ACHN (cell line): ENCODE measurements around the gene KLC3.

Experiments used
- DNase-seq: peaks from one replicate; pipeline ENCODE4 v3.0.0-alpha.2; 2015
- in situ Hi-C: cut with HindIII; loops from 2 replicates; pipeline ENCODE4 v1.10.0; 2017; ENCODE audit warnings: low sequenced_read_pairs, low pct_ligation_motif_present, low pct_unique_long_range_greater_than_20kb

Gene KLC3

DNA sequence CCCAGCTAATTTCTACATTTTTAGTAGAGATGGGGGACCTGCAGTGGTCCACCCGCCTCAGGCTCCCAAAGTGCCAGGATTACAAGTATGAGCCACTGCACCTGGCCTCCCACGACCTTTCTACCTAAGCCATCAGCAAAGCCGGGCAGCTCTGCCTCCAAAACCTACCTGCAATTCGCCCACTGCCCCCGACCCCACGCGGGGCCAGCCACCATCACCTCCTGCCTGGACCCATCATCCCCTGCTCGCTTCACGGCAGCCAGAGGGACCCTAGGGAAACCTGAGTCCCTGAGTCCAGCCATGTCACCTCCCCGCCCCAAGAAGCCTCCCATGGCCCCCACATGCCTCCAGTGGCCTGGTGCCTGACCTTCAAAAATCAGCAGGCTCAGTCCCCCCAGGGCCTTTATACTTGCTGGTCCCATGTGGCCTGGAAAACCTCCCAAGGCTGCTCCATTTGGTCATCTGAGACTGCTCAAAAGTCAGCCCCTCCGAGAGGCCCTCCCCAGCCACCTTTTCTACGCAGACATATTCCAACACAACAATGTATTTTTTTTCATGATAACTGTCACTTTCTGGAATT is 17.8 kb downstream of the KLC3 start:
- in situ Hi-C loops: no loop called here
- no peak for DNase-seq

DNA sequence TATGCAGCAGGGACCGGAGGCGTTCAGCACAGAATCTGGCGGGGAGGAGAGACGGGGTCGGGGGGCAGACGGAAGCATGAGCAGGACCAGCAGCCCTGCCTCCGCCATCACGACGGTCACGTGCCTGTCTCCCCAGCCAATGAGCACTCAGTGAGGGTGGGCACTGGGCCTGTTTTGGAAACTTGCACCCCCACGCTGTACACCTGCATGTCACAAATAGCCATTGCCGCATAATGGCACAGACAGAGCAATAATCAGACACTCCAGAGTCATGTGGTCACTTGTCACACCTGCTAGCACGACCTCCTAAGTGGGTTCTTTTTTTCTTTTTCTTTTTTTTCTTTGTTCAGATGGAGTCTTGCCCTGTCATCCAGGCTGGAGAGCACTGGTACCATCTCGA is 21.1 kb downstream of the KLC3 start:
- no peak for DNase-seq
- in situ Hi-C loops: no loop called here

DNA sequence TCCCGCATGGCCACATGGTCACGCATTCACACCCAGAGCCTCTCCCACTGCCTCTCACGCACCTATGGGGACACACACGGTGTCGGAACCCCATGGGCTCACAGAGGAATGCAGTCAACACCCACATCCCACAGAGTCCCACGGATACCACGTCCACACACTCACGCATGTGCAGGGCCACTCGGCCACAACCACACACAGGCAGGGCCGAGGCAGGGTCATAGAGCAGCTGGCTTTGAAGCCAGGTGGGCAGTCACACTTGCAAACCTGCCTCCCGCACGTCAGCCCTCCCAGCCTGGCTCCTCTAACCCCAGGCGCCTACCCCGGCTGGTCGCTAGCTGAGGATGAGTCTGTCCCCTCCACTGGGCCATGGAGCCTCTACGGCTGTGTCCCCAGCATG is 21.7 kb downstream of the KLC3 start:
- in situ Hi-C loops: no loop called here
- DNase-seq: no peak

DNA sequence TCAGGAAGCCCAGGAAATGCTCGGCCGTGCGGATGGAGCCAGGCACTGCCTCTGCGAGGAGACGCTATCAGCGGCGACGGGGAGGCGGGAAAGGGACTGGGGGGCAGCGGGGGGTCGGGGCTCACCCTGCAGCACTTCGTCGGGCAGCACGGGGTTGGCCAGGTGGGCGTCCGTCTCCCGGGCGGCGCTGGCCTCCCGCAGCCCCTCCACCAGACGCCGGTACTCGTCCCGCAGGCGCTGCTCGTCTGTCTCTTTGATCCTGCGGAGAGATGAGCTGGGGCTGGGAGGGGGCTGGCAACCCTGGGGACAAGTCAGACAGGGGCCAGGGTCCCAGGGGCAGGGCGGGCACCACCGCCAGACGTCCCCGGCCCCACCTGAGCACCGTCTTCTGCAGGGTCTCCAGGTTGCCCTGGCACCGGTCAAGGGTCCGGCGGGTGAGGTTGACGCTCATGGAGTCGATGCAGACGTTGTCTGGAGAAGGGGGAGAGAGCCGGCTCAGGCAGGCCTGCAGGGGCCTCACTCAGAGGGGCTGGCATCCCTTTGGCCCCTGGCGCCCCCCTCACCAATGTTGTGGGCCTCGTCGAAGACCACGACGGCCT is 23.4 kb downstream of the KLC3 start:
- DNase-seq: no peak
- in situ Hi-C loops: no loop called here

DNA sequence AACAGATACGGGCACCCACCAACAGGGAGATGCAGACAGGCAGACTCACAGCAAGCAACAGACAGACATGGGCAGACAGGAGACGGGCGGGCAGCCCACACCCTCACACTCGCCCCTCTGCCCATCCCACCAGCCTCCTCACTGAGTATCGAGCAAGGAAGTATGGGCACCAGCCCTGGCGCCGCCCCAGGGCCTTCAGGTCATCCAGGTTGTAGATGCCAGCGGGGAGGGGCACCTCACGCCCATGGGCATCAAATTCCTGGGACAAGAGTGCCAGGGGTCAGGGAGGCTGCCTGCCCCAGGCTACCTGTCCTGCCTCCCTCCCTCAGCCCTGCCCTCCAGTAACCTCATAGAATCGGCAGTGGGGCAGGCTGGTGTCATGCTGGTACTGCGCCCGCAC is 24.1 kb downstream of the KLC3 start:
- no peak for DNase-seq
- in situ Hi-C loops: no loop called here

DNA sequence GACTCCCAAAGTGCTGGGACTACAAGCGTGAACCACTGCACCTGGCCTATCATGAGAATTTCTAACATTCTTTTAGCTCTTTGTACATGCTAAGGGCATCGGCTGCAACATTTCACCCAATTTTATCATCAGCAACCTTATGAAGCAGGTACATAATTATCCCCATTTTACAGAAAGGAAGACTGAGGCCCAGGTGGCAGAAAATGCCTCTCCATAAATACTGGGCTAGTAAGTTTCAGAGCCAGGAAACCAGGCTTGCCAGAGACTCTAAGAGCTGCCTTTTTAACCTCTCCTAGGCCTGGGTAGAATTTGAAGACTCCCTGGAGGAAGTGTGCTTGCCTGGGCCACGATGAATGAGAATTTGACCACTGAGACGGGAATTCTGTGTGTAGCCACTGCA is 27.6 kb downstream of the KLC3 start:
- no peak for DNase-seq
- in situ Hi-C loops: no loop called here

DNA sequence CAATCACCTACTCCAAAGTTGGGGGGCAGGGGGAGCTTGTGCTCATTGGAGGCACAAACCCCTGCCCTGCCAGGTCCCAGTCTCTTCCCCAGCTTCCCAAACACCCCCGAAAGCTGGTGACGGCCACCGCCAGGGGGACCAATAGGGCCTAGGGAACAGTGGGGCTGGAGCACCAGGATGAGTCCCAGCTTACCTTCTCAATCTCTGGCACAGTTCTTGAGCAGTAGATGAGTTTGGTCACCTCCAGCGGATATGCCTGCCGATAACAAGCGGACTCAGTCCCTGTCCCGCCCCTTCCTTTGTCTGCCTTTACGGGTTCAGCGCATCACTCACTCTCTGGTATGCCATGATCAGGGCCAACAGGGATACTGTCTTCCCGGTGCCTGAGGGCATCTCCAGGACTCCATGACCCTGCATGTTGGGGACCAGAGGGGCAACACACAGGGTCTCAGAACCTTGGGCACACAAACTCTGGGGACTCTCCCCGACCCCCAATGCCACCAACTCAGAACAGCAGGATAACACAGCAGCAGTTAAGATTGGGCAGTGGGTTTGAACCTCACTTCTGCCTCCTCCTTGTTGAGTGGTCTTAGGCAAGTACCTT is 28.3 kb downstream of the KLC3 start:
- no peak for DNase-seq
- in situ Hi-C loops: no loop called here

DNA sequence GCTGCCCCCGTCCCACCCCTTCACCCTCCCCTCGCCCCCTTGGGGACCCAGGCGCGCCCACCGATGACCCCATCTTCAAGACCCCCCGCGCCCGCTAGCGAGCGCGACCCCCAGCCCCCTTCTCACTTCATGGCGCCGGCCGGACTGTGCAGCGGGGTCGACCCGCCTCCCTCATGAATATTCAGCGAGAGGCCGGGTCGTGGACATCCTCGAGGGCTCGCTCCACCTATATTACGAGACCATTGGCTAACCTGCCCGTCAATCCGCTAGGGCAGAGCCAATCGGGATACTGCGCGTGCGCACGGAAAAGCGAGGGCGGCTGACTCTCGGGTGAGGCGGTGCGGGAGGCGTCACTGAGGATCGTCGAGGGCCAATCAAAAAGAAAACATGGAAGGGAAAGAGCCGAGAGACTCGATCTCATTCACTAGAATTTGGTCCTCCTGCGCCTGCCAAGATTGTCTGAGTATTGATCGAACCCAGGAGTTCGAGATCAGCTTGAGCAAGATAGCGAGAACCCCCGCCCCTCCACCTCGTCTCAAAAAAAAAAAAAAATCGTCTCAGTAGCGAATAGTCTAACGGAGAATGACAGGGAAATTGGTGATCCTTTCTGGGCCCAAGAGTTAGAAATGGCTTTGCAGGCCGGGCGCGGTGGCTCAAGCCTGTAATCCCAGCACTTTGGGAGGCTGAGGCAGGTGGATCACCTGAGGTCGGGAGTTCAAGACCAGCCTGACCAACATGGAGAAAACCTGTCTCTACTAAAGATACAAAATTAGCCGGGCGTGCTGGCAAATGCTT is 30.1 kb downstream of the KLC3 start, which contains the start of gene ERCC2:
ERCC2 (minus strand) TSS at position 164 of the 795 bp plus-strand sequence; CDS start at position 131, 33 bp downstream.
- in situ Hi-C loops: no loop called here
- DNase-seq: peak; percentile 98

DNA sequence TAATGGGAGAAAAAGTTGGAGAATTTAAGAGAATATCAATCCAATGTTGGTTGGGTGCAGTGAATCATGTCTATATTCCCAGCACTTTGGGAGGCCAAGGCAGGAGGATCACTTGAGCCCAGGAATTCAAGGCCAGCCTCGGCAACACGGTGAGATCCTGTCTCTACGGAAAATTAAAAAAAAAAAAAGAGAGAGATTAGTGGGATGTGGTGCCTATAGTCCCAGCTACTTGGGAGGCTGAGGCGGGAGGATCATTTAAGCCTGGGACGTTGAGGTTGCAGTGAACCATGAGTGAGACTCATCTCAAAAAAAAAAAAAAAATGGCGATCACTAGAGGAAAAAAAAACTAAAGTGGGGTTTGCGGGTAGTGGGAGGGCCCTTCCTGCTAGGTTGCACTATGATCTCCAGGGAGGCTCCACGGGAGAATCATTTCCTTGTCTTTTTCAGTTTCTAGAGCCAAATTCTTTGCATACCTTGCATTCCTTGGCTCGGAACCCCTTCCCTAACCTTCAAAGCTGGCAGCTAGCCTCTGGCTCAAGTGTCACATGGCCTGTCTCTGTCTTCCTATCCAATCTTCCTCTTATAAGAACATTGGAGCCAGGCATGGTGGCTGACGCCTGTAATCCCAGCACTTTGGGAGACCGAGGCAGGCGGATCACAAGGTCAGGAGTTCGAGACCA is 35.6 kb downstream of the KLC3 start:
- in situ Hi-C loops: no loop called here
- peak; percentile 98 for DNase-seq

DNA sequence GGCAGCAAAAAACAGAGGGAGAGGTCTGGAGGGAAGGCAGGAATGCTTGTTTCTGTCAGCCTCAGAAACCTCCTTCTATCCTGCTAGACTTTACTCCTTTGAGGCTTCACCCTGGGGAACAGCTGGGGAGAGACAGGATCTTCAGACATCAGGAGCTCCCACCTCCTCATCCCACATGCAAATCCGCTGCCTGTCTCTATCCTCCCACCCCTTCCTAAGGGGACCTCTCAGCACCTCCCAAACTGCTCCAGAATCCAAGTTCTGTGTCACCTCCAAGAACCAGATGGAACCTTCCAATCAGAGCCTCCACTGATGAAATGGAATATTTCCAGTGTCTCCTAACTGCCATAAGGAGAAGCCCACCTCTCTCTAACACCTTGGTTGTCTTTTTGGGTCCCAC is 39.6 kb downstream of the KLC3 start:
- DNase-seq: no peak
- in situ Hi-C loops: no loop called here

DNA sequence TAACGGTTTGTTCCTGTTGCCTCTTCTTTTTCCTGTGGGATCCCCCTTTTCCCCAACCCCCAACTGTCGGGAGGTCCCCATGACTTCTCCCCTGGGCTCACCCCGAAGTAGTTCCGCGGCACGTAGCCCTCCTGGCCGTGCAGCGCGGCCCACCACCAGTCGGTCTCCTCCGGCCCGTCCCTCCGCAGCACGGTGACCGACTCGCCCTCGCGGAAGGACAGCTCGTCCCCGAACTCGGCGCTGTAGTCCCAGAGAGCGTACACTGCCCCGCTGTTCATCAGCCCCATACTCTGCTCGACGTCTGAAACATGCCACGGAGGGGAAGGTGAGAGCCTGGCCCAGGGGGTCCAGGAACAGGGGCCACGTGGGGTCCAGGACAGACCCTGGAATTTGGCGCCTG is 41.9 kb downstream of the KLC3 start:
- in situ Hi-C loops: no loop called here
- no peak for DNase-seq

DNA sequence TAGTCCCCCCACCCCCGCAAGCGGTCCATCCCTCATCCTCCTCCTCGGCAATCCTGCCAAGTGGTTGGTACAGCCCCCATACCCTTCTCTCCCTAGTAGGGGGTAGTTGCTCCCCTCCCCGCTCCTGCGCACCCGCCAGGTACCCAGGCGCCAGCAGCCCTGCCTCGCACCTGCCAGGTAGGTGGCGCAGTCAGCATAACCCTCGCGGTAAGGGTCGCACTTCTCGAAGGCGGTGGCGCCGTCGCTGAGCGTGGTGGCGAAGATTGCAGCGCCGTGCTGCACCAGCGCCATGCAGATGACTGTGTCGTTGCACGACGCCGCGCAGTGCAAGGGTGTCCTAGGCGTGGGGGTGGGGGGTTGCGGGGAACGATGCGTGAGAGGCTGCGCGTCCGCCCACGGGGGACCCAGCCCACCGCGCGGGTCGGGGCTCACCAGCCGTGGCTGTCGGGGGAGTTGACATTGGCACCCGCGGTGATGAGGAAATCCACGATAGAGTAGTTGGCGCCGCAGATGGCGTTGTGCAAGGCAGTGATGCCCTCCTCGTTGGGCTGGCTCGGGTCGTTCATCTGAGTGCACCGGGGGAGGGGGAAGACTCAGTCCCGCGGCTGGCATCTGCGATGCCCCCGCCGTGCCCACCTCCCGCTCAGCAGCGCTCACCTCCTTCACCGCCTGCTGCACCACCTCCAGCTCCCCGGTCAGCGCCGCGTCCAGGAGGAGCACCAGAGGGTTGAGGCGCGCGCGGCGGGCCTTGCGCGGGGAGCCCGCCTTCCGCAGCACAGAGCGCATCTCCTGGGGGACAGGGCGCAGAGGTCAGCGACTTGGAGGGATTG is 45.1 kb downstream of the KLC3 start:
- in situ Hi-C loops: no loop called here
- DNase-seq: no peak

DNA sequence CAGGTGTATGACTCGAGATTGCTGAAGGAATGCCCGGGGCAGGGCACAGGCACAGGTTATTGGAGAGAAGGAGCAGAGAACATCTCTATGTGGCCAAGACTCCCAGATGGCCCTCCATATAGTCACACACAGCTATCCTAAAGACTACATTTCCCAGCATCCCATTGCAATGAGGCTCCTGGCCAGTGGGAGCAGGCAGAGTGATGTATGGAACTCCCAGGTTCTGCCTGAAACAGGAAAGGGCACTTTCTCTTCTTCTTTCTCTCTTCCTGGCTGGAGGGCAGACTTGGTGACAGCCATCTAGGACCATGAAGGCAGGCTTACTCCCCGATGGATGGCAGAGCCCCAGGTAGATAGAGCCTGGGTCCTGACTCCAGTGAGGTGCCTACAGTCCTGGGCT is 50.8 kb downstream of the KLC3 start:
- no peak for DNase-seq
- in situ Hi-C loops: no loop called here

DNA sequence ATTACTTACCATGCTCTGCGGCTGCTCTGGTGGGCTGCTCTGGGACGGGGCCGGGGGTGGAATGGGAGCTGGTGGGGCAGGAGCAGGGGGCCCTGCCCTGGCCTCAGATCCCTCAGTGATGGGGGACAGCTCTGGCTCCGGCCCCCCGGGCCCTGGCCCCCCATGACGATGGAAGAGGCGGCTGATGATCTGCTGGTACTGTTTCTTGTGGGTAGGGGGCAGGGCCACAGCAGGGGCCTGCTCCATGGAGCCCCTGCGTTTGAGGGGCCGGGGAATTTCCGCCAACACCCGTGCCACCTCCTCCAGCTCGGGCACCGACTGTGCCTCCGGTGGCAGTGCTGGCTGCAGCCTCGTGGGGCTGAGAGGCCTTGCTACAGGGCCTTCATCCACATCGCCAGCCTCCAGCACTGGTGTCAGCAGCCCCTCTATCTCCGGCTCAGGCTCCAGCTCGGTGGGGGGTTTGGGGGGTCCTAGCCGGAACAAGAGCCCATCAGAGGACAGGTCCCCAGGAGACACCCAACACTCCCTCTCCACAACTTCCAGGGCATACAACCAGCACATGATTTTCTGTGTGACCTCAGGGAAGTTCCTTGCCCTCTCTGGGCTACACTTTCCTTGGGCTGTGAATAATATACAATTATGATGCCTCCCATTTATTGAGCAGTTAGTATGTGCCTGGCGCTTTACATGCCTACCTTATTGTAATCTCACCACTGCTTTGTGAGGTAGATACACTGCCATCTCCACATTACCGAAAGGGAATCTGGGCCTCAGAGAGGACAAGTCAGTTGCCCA is 51.5 kb downstream of the KLC3 start:
- no peak for DNase-seq
- in situ Hi-C loops: no loop called here

DNA sequence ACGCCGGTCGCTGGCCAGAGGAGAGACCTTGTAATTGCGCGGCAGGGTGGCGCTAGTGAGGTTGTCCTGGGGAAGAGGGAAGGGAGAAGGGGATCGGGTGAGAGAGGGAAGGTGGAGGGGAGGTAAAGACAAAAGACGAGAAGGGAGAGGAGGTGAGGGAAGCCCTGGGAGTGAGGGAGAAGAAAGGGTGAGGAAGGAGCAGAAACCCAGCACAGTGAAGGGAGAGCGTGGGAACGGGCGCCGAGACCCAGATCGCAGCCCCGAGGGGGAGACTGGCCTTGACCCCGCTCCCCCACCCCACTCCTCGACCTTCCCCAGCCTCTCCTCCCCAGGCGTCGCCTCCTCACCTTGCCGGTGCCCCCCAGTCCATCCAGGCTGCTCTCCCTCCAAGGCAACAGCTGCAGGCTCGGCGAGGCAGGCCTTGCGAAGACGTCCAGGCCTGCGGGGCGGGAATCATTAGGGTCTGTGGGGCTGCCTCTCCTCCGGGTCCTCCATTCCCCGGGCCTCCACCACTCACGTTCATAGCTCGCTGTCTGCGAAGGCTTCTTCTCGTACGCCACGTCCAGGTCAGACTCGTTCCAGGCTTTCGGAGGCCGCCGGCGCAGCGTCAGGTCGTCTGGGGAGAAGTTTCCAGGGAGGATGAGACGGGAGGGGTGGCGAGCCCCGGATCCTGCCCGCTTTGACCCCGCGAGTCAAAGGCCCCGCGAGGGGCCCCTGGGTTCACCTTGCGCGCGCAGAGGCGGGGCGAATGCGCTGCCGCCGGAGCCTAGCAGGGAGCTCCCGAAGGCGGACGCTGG is 55.5 kb downstream of the KLC3 start:
- no peak for DNase-seq
- in situ Hi-C loops: no loop called here

DNA sequence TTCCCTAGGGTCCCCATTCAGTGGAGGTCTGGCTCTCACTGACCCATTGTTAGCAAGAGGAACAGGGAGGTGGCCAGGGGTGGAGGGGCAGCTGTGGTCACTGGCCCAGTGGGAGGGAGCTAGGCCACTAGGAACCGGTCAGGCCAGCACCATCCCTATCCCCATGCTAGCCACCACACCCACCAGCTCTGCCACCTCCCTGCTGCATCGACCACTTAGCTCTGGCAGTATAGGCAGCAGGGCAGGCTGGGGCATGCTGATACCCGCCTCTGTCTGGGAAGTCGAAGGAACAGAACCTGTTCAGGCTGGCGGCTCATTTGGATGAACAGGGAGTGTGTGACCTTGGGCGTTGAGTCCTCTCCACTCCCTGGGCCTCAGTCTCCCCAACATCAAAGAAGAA is 59.6 kb downstream of the KLC3 start:
- no peak for DNase-seq
- in situ Hi-C loops: no loop called here
